HepG2 (cell line): ENCODE measurements around the gene VARS1. TPM values are rescaled to one million over a fixed set of nuclear protein-coding genes. Genes with fewer than 3 reads are reported as not detected.

Experiments used
- ARHGAP35 ChIP-seq: sonication (generic); formaldehyde crosslinking; IDR thresholded peaks from 2 replicates; pipeline ENCODE4 v1.9.0; 2022; ENCODE audit warnings: mild to moderate bottlenecking, inconsistent platforms, moderate library complexity, missing genetic modification reagents, borderline replicate concordance
- CTCF ChIP-seq: sonication (generic); formaldehyde crosslinking; IDR thresholded peaks from 2 replicates; pipeline ENCODE4 v1.5.0; 2020; ENCODE audit warnings: mild to moderate bottlenecking, missing genetic modification reagents, moderate library complexity
- ELF4 ChIP-seq: sonication (generic); formaldehyde crosslinking; IDR thresholded peaks from 2 replicates; pipeline ENCODE4 v1.5.0; 2020; ENCODE audit warnings: missing genetic modification reagents, mild to moderate bottlenecking, moderate library complexity, borderline replicate concordance
- FOSL2 ChIP-seq: sonication (generic); formaldehyde crosslinking; IDR thresholded peaks from 2 replicates; pipeline ENCODE4 v1.4.0; 2020; ENCODE audit warnings: missing genetic modification reagents
- GPN1 ChIP-seq: sonication (generic); formaldehyde crosslinking; IDR thresholded peaks from 2 replicates; pipeline ENCODE4 v1.5.1; 2020; ENCODE audit warnings: missing genetic modification reagents, borderline replicate concordance
- POLR2A ChIP-seq, 2 experiments: IDR thresholded peaks; 2 replicates each; pipeline ENCODE4 v1.6.1; 2011; ENCODE audit warnings: low read depth in 2 of 2, low read length in 2 of 2, mild to moderate bottlenecking in 1 of 2, moderate library complexity in 1 of 2; ENCODE audit not compliant: insufficient read depth in 1 of 2
- RORA ChIP-seq: sonication (generic); formaldehyde crosslinking; IDR thresholded peaks from 2 replicates; pipeline ENCODE4 v1.5.0; 2020; ENCODE audit warnings: mild to moderate bottlenecking, missing genetic modification reagents, moderate library complexity
- SMAD9 ChIP-seq: sonication (generic); formaldehyde crosslinking; IDR thresholded peaks from 2 replicates; pipeline ENCODE4 v1.5.1; 2020; ENCODE audit warnings: mild to moderate bottlenecking, missing genetic modification reagents
- SRSF4 ChIP-seq: fragments of 200-400 bp; formaldehyde crosslinking; IDR thresholded peaks from one replicate; pipeline ENCODE4 v1.6.1; 2018; ENCODE audit warnings: mild to moderate bottlenecking, low read depth, low read length, moderate library complexity; ENCODE audit not compliant: poor library complexity, severe bottlenecking
- TBX2 ChIP-seq: sonication (generic); formaldehyde crosslinking; IDR thresholded peaks from 2 replicates; pipeline ENCODE4 v1.5.0; 2020; ENCODE audit warnings: missing genetic modification reagents, mild to moderate bottlenecking, borderline replicate concordance
- ZNF407 ChIP-seq: sonication (generic); formaldehyde crosslinking; IDR thresholded peaks from one replicate; pipeline ENCODE4 v1.5.1; 2020; ENCODE audit warnings: mild to moderate bottlenecking, missing genetic modification reagents; ENCODE audit errors: not compliant biosample characterization
- ZNF672 ChIP-seq: sonication (generic); formaldehyde crosslinking; IDR thresholded peaks from 2 replicates; pipeline ENCODE4 v1.8.1; 2022; ENCODE audit warnings: missing genetic modification reagents
- ZNF740 ChIP-seq: sonication (generic); formaldehyde crosslinking; IDR thresholded peaks from 2 replicates; pipeline ENCODE4 v1.4.0; 2020; ENCODE audit warnings: missing genetic modification reagents
- ZNF780A ChIP-seq: sonication (generic); formaldehyde crosslinking; IDR thresholded peaks from 2 replicates; pipeline ENCODE4 v1.8.0; 2022; ENCODE audit warnings: mild to moderate bottlenecking, missing genetic modification reagents, moderate library complexity
- polyA plus RNA-seq, 8 experiments: library from polyadenylated mRNA; depleted of rRNA in 3 of 8; stranded (reverse) in 7 of 8; unstranded in 1 of 8; fragments of >200 nt; fragmentation: Illumina TruSeq in 4 of 8; extraction: Trizol in 4 of 8; gene quantifications; 2 replicates each; pipeline versions ENCODE4 v1.2.1 to v1.2.3, GENCODE V29; 2011 to 2016; ENCODE audit warnings: low read depth in 4 of 8, missing spikeins in 1 of 8, mixed read lengths in 1 of 8; ENCODE audit not compliant: insufficient read depth in 1 of 8
- total RNA-seq, 5 experiments: library from RNA; depleted of rRNA; stranded (reverse); fragments of >200 nt; fragmentation: Illumina TruSeq; extraction: Trizol; gene quantifications; 2 replicates each; pipeline ENCODE4 v1.2.3, GENCODE V29; 2016; ENCODE audit warnings: low read depth in 1 of 5
- TF ChIP-seq, protein P1 (sequence below): sonication (generic); formaldehyde crosslinking; IDR thresholded peaks from 2 replicates; pipeline ENCODE4 v1.5.0; 2020; ENCODE audit warnings: mild to moderate bottlenecking, missing genetic modification reagents

VARS1 gene
- total and polyA plus RNA-seq, 2 of the 13 experiments (the other 11 are each of a cell fraction or from before 2014, with no cell fraction given): 14.7 to 56.1 TPM

DNA sequence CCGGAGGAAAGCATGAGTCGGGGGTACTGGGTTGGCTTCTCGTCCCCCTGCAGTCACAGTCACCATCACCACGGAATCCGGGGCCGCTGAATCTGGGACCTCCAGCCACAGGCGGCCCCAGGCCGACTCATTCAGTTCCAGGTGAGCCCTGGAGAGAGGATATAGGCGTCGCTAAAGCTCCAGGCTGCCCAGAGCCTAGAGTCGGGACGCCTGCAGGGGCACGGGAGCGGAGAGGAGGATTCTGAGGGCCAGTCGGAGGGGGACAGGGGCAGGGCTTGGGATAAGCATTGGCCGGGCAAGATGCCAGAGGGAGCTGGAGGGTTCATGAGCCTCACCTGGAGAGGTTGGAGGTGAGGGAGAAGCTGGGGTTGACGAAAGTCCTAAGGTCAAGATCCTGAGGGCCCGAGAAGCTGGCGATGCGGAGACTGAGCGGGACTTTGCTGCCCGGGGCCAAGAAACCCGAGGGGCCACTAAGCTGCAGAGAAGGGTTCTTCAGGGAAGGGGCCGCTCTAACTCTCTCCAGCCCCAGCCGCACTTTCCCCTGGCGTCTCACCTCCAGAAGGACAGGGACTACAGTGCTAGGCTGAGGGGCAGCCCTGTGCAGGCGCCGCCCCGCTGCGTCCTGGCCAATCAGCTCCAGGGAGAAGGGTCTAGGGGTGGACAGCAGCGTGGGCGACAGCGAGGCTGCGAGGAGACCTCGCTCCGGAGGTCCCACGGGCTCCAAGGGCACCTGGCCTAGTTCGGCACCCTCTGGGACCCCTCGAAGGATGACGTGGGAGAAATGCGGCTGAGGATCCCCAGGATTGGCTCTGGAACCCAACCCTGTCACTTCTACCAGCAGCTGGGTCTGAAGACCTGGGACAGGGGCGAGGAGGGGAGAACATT lies 29.4 kb downstream of the VARS1 start (continued):
- TF ChIP-seq GPN1 (CRISPR knock-in tag) (no peak), SRSF4 (no peak), SMAD9 (CRISPR knock-in tag) (peak; percentile 69; the same call in 1 of the 2 replicates), ZNF740 (CRISPR knock-in tag) (no peak), FOSL2 (CRISPR knock-in tag) (0 out of 2 replicates have a peak, but pooled peaks have one; percentile 16), ZNF407 (CRISPR knock-in tag) (peak; percentile 88), ZNF672 (no peak), ELF4 (CRISPR knock-in tag) (no peak), ARHGAP35 (CRISPR knock-in tag) (no peak; the same call in 1 of the 2 replicates), RORA (CRISPR knock-in tag) (no peak), CTCF (CRISPR knock-in tag) (peak; percentile 45), TBX2 (CRISPR knock-in tag) (peak; percentile 75; the same call in 1 of the 2 replicates), ZNF780A (CRISPR knock-in tag) (0 out of 2 replicates have a peak, but pooled peaks have one; percentile 70), POLR2A (IDR thresholded peaks at IDR 0.05; ENCODE audit: insufficient read depth in 1 of 2, low read depth in 2 of 2, low read length in 2 of 2) (peak; percentile 45 to 89; a peak in 3 of 4 replicates)
- TF ChIP-seq, protein P1, sequence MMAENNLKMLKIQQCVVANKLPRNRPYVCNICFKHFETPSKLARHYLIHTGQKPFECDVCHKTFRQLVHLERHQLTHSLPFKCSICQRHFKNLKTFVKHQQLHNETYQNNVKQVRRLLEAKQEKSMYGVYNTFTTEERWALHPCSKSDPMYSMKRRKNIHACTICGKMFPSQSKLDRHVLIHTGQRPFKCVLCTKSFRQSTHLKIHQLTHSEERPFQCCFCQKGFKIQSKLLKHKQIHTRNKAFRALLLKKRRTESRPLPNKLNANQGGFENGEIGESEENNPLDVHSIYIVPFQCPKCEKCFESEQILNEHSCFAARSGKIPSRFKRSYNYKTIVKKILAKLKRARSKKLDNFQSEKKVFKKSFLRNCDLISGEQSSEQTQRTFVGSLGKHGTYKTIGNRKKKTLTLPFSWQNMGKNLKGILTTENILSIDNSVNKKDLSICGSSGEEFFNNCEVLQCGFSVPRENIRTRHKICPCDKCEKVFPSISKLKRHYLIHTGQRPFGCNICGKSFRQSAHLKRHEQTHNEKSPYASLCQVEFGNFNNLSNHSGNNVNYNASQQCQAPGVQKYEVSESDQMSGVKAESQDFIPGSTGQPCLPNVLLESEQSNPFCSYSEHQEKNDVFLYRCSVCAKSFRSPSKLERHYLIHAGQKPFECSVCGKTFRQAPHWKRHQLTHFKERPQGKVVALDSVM (CRISPR knock-in tag): peak; percentile 66; the same call in 1 of the 2 replicates
